ENCODE data around the gene DPP7. TPM values are rescaled to one million over a fixed set of nuclear protein-coding genes. Genes with fewer than 3 reads are reported as not detected.

Gene DPP7
- total RNA-seq: 38.3 TPM

DNA sequence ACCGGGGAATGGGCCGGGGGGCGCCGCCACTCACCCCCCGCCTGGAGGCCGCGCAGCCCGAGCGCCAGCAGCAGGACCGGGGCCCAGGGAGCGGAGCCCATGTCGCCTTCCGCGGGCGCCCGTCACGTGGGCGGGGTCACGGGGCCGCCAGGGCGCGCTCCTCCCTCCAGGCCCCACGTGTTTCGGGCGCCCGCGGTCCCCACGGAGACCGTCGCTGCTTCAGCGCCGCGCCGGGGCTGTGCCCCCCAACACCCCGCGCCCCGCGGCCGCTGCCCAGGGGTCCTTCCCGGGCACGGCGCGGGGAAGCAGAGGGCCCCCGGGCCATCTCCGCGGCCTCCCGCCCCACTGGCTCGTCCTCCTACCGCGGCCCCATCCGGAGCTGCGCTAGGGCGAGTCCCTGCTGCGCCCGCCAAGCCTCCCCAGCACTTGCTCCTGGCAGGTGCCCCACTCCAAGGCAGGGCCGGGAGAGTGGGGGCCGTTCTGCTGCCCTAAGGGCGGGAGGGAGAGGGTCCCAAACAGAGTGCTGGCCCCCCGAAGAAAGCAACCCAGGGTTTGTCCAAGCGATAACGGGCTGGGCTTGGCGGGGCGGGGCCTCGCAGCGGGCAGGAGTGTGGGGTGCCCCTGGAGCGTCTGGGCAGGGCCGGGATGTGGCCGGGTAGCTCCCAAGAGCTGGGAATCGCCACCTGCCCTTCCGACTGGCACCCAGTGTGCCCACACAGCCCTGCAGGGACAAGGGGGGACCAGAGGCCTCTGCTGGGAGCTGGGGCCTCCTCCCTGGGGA is at the start of gene DPP7:
TSS of gene DPP7 (minus strand) at position 121 of the 781 bp plus-strand sequence. CDS start at position 101, 20 bp downstream.
- FAIRE-seq (no peak), DNase-seq (ENCODE audit: low spot score in 2 of 2) (peak; percentile 98 to 99)

GRCh38 chr9:137163805-137164204 is 49.3 kb upstream of the DPP7 start:
- DNase-seq (ENCODE audit: low spot score in 2 of 2) (no peak), FAIRE-seq (no peak)

DNA sequence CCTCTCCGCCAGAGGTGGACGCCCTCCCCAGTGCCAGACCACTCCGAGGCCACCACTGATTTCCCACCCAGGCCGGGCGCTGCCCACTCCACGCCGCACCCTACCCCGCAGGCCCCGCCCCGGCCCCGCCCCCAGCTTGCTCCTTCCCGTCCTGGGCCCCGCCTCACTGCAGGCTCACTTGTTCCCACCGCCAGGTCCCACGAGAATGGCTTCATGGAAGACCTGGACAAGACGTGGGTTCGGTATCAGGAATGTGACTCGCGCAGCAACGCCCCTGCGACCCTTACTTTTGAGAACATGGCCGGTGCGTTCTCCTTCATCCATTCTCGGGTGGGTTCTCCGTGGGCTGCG is 48.8 kb upstream of the DPP7 start:
- FAIRE-seq (no peak), DNase-seq (ENCODE audit: low spot score in 2 of 2) (no peak)

- no peak for FAIRE-seq
- DNase-seq (ENCODE audit: low spot score in 2 of 2): no peak
These were observed 48.2 kb upstream of the DPP7 start for GRCh38 chr9:137162505-137163364.

DNA sequence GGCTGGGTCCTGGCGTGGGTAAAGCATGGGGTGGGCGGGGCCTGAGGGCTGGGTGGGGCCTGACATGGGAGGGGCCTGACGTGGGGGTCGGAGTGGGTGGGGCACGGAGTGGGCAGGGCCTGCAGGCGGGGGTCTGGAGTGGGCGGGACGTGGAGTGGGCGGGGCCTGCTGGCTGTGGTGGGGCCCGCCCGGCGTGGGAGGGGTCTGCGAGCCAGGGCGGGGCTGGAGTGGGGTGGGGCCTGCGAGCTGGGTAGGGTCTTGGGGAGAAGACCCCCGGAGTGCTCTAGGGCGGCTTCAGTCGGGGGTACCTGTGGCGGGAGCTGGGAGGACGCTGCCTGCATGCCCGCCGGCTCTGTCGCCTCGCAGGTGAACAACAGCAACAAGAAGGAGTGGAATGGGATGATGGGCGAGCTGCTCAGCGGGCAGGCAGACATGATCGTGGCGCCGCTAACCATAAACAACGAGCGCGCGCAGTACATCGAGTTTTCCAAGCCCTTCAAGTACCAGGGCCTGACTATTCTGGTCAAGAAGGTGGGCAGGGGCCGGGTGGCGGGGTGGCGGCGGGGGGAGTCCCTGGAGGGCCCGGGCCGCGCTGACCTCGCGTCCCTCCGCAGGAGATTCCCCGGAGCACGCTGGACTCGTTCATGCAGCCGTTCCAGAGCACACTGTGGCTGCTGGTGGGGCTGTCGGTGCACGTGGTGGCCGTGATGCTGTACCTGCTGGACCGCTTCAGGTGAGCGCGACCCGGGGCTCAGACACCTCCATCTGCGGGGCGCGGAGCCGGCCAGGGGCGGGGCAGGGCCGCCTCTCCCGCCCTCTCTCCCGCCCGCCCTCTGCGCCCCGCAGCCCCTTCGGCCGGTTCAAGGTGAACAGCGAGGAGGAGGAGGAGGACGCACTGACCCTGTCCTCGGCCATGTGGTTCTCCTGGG is 47.3 kb upstream of the DPP7 start:
- FAIRE-seq (no peak), DNase-seq (ENCODE audit: low spot score in 2 of 2) (no peak)

- no peak for FAIRE-seq
These were observed 46.4 kb upstream of the DPP7 start for GRCh38 chr9:137160716-137161557.

DNA sequence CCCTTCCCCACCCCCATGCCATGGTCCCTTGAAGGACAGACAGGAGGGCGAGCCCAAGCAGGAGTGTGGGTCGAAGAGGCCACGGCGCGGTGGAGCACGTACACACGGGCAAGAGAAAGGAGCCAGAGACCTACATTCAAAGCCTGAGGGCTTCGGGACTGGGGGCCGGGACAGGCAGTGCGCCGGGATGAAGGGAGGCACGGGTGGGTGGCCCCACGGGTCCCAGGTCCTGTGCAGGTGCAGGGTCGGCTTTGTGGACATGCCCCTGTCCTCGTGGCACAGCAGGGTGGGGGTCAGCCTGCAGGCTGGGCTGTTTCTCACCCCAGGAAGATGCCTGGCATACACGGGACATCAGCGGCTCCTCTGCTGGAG is 45.5 kb upstream of the DPP7 start:
- FAIRE-seq: no peak

More at GRCh38 chr9:137160716-137161557, 46.4 kb upstream of the DPP7 start:
- no peak for DNase-seq (ENCODE audit: low spot score in 2 of 2)

GRCh38 chr9:137159105-137160053 is 44.8 kb upstream of the DPP7 start:
- FAIRE-seq (no peak), DNase-seq (ENCODE audit: low spot score in 2 of 2) (no peak)

More for the DNA sequence above, 45.5 kb upstream of the DPP7 start:
- no peak for DNase-seq (ENCODE audit: low spot score in 2 of 2)

- DNase-seq (ENCODE audit: low spot score in 2 of 2) (no peak), FAIRE-seq (no peak)
These were observed 44.1 kb upstream of the DPP7 start for GRCh38 chr9:137158625-137159024.

DNA sequence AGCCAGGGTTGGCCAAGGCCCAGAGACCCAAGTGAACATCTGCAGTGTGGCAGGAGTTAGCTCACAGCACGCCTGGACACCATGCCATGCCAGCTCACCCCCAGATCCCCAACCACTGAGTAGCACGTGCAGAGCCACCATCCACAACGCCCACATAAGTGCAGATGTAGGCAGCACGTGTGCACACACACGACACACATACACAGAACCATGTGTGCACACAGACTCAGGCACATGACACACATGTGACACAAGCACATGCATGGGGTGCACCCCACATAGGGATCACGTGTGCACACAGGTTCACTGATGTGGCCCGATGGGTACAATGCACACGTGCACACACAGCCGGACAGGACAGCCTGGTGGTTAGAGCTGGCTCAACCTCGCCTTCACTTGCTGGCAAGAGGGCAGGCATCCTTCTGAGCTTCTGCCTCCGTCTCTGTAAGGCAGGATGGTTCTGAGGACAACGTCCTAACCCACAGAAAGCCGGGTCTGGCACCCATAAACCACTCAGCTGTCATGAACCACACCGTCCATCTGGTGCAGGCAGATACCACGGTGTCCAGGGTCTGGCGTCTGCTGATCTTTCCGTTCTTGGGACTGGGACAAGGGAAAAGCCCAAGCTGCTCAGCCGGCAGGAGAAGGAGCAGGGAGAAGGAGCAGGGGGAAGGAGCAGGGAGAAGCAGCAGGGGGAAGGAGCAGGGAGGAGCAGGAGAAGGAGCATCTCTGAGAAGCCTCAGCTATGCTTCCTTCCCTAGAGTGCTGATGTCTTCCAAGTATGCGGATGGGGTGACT is 43.3 kb upstream of the DPP7 start:
- no peak for FAIRE-seq
- DNase-seq (ENCODE audit: low spot score in 2 of 2): no peak

DNA sequence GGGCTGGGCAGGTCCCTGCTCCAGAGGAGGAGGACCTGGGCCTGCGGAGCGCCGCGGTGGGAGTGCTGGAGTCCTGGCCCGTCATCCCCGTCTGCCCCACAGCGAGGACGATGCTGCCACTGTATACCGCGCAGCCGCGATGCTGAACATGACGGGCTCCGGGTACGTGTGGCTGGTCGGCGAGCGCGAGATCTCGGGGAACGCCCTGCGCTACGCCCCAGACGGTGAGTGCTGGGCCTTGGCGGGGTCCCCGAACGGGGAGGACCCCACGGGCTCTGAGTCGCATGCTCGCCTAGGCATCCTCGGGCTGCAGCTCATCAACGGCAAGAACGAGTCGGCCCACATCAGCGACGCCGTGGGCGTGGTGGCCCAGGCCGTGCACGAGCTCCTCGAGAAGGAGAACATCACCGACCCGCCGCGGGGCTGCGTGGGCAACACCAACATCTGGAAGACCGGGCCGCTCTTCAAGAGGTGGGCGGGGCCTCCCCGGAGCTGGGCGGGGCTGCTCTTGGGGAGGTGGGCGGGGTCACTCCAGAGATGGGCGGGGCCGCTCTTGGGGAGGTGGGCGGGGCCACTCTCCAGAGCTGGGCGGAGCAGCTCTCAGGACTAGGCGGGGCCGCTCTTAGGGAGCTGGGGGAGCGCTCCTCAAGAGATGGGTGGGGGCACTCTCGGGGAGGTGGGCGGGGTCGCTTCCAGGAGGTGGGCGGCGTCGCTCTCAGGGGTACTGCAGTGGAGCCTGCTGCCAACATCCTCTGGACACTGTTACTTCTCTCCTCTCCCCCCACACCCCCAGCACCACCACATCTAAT is 42.2 kb upstream of the DPP7 start:
- FAIRE-seq (no peak), DNase-seq (ENCODE audit: low spot score in 2 of 2) (peak in 1 of 2 donors; percentile 75)

- DNase-seq (ENCODE audit: low spot score in 2 of 2) (no peak), FAIRE-seq (no peak)
These were observed 38.4 kb upstream of the DPP7 start for GRCh38 chr9:137152844-137153405.

DNA sequence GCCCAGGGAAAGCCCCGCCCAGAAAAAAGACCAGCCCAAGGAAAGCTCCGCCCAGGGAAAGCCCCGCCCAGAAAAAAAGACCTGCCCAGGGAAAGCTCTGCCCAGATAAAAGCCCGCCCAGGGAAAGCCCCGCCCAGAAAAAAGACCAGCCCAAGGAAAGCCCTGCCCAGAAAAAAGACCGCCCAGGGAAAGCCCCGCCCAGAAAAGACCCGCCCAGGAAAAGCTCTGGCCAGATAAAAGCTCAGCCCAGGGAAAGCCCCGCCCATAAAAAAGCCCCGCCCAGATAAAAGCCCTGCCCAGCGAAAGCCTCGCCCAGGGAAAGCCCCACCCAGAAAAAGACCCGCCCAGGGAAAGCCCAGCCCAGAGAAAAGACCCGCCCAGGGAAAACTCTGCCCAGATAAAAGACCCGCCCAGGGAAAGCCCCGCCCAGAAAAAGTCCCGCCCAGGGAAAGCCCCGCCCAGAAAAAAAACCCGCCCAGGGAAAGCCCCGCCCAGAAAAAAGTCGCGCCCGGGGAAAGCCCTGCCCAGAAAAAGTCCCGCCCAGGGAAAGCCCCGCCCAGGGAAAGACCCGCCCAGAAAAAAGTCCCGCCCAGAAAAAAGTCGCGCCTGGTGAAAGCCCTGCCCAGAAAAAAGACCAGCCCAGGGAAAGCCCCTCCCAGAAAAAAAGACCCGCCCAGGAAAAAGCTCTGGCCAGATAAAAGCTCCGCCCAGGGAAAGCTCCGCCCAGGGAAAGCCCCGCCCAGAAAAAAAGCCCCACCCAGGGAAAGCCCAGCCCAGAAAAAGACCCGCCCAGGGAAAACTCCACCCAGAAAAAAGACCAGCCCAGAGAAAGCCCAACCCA is 36.3 kb upstream of the DPP7 start:
- FAIRE-seq (no peak), DNase-seq (ENCODE audit: low spot score in 2 of 2) (no peak)

DNA sequence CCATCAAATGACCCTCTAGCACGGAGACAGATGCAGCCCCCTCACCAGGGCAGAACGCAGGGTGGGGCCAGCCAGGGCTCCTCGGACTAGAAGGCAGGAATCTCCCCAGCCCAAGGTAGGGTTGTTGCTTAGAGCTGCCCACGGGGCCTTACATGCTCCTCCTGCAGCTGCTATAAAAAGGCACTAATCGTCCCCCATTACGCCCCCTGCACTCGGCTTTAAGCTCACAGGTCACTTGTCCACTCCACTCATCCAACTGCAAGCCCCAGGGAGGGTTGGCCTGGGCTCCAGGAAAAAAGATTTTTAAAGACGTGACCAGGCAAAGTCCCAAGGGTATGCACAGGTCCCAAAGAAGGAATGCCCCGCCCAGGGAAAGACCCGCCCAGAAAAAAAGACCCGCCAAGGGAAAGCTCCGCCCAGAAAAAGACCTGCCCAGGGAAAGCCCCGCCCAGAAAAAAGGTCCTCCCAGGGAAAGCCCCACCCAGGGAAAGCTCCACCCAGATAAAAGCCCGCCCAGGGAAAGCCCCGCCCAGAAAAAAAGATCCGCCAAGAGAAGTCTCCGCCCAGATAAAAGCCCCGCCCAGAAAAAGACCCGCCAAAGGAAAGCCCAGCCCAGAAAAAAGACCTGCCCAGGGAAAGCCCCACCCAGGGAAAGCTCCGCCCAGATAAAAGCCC is 35.5 kb upstream of the DPP7 start:
- no peak for FAIRE-seq
- DNase-seq (ENCODE audit: low spot score in 2 of 2): no peak

DNA sequence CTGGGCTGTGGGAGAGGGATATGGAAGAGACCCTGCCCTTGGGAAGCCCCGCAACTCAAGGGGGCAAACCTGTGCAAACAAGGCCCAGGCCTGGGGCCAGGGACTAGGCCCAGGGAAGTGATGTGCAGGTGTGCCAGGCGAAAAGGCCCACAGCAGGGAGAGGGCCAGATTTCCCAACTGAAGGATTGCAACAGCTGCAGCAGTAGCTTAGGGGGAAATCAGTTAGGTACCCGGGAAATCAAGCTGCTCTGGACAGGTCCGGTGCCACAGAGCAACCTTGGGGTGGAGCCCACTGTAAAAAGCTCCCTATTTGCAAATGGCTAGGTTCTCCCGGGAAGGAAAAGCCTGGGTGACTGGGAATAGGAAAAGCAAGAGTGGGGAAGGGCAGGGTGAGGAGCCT is 34.8 kb upstream of the DPP7 start:
- FAIRE-seq (no peak), DNase-seq (ENCODE audit: low spot score in 2 of 2) (no peak)
